GM19239 (cell line): ENCODE measurements around the gene LYPD6.
"Not testable (repeated sequence)": the region's sequence is repeated elsewhere in the genome, so short reads cannot be mapped to it uniquely, and the experiment has no call there.

ENCODE experiments used
- DNase-seq: peaks from one replicate; pipeline ENCODE4 v3.0.0; 2011; ENCODE audit warnings: low spot score; ENCODE audit not compliant: insufficient read length
- FAIRE-seq: peaks from 2 replicates; lab custom pipeline; 2011; peaks lifted over from hg19 to GRCh38; lab: Jason Lieb, UNC

The LYPD6 gene

GRCh38 chr2:149488706-149489440 is 158.5 kb downstream of the LYPD6 start:
- DNase-seq, result no peak
- FAIRE-seq, result no peak

DNA sequence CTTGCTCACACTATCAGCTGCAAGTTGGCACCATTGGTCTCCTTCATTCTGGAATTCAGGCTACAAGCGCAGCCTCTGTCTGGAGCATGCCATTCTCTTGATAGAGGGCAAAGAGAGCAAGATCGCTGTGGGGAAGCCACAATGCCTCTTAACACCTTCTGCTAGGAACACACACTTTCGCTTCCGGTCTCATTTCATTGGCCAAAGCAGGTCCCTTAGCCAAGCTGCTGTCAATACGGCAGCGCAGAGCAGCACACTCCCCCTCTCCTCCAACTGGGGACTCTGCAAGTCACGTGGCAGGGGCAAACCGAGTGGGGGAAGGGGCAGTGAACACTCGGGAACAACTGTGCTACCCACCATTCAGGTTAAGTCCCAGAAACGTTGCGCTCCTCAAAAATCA is 159.1 kb downstream of the LYPD6 start:
- DNase-seq (no peak), FAIRE-seq (no peak)

GRCh38 chr2:149490296-149490695 is 159.9 kb downstream of the LYPD6 start:
- no peak for FAIRE-seq
- DNase-seq, result no peak

DNA sequence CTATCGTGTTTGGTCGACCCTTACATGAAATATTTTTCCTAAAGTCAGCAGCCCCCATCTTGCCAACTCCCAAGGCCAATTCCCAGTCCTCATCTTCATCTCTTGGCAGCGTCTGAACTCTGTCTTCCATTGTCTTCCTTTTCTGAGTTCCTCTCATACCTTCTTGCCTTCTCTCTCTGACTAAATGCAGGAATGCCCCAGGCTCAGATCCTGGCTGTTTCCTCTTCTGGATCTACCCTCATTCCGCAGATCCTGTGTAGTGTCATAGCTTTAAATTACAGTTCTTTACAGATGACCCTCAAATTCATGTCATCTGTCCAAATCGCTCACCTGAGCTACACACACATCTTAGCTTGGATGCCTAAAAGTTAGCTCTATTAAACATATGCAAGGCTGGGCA is 162.5 kb downstream of the LYPD6 start:
- FAIRE-seq, result no peak
- DNase-seq, result no peak

DNA sequence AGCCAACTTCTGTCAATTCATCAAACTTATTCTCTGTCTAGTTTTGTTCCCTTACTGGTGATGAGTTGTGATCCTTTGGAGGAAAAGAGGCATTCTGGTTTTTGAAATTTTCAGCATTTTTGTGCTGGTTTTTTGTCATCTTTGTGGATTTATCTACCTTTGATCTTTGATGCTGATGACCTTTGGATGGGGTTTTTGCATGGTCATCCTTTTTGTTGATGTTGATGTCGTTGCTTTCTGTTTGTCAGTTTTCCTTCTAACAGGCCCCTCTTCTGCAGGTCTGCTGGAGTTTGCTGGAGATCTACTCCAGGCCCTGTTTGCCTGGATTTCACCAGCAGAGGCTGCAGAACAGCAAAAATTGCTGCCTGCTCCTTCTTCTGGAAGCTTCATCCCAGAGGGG is 168.8 kb downstream of the LYPD6 start:
- FAIRE-seq, DNase-seq: not testable (repeated sequence)

- not testable (repeated sequence) for FAIRE-seq, DNase-seq
These were observed 176.4 kb downstream of the LYPD6 start for GRCh38 chr2:149506808-149507207.

DNA sequence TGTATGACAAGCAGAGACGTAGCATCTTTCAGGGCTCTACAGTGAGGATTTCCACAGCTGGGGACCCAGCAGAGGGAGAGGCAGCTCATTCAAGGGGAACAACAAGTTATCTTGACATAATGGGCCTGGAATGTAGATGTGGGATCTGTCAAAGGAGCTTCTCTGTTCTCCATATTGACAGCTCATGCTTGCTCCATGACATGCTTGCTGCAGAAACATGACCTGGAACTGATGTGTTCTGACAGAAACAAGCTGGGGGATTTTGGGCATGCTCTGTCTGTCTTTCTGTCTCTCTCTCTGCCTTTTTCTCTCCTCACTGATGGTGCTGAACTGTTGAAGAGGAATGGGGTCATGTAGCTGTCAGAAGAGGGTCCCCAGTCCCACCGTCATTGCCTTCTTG is 177.6 kb downstream of the LYPD6 start:
- FAIRE-seq, result no peak
- no peak for DNase-seq

DNA sequence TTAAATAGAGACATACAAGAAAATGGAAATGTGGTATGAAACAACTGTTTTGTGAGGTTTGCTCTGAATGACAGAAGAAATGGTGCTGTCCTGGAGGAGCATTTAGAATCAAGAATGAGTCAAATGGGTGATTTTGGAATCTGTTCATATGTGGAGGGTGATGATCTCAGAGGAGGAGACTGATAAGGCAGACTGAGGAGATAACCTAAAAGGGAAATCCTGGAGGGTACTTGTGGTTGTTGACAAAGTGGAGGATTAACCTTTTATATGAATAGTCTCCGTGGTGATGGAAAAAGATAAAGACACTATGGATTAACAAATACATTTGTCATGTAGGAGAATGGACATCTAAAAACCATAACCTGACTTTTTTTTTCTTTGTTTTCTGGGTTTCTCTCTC is 183.1 kb downstream of the LYPD6 start:
- no peak for DNase-seq
- FAIRE-seq, result no peak
